ENCODE results near the gene KRT79. TPM values are rescaled to one million over a fixed set of nuclear protein-coding genes. Genes with fewer than 3 reads are reported as not detected.

Gene KRT79
- total RNA-seq, 1 experiment from 2014 or later: not detected

- no peak for DNase-seq
- peaks cover 23% of the 10 kb centered on the region for H3K4me1 Mint-ChIP-seq (ENCODE audit: low read depth, unreplicated experiment)
- no peak overlapping the region for H3K27ac Mint-ChIP-seq (ENCODE audit: unreplicated experiment)
- no peaks in the 10 kb centered on the region for H3K9me3 Mint-ChIP-seq (ENCODE audit: low read depth, unreplicated experiment)
- H3K27me3 Mint-ChIP-seq (ENCODE audit: unreplicated experiment): peaks cover 42% of the 10 kb centered on the region
- no peak overlapping the region for H3K4me3 Mint-ChIP-seq (ENCODE audit: low read depth, unreplicated experiment)
- BruUV-seq (replicated peaks): no TSS peak
- intact Hi-C loops (cut with micrococcal nuclease; ENCODE audit: unreplicated experiment): no loop called here
- no peaks in the 10 kb centered on the region for H3K36me3 Mint-ChIP-seq (ENCODE audit: insufficient read depth, unreplicated experiment)
- no peak for TF ChIP-seq CTCF (IDR thresholded peaks at IDR 0.05; ENCODE audit: unreplicated experiment)
- CTCF ChIA-PET: no interaction called here
Measured at GRCh38 chr12:52818887-52819420, 15.2 kb downstream of the KRT79 start.

GRCh38 chr12:52818388-52818787 is 15.7 kb downstream of the KRT79 start:
- DNase-seq: no peak
- no TSS peak for BruUV-seq (replicated peaks)
- TF ChIP-seq CTCF (IDR thresholded peaks at IDR 0.05; ENCODE audit: unreplicated experiment): no peak
- Mint-ChIP-seq H3K4me3 (ENCODE audit: low read depth, unreplicated experiment) (no peak overlapping the region), H3K27me3 (ENCODE audit: unreplicated experiment) (peaks cover 46% of the 10 kb centered on the region), H3K4me1 (ENCODE audit: low read depth, unreplicated experiment) (peaks cover 23% of the 10 kb centered on the region), H3K36me3 (ENCODE audit: insufficient read depth, unreplicated experiment) (no peaks in the 10 kb centered on the region), H3K27ac (ENCODE audit: unreplicated experiment) (no peak overlapping the region), H3K9me3 (ENCODE audit: low read depth, unreplicated experiment) (no peaks in the 10 kb centered on the region)
- CTCF ChIA-PET: no interaction called here
- intact Hi-C loops (cut with micrococcal nuclease; ENCODE audit: unreplicated experiment): no loop called here

GRCh38 chr12:52817699-52818238 is 16.3 kb downstream of the KRT79 start:
- no peak for DNase-seq
- BruUV-seq (replicated peaks): no TSS peak
- Mint-ChIP-seq H3K9me3 (ENCODE audit: low read depth, unreplicated experiment) (no peaks in the 10 kb centered on the region), H3K4me3 (ENCODE audit: low read depth, unreplicated experiment) (no peak overlapping the region), H3K27me3 (ENCODE audit: unreplicated experiment) (peaks cover 46% of the 10 kb centered on the region), H3K27ac (ENCODE audit: unreplicated experiment) (no peak overlapping the region), H3K4me1 (ENCODE audit: low read depth, unreplicated experiment) (peaks cover 19% of the 10 kb centered on the region), H3K36me3 (ENCODE audit: insufficient read depth, unreplicated experiment) (no peaks in the 10 kb centered on the region)
- CTCF ChIA-PET: no interaction called here
- no peak for TF ChIP-seq CTCF (IDR thresholded peaks at IDR 0.05; ENCODE audit: unreplicated experiment)
- intact Hi-C loops (cut with micrococcal nuclease; ENCODE audit: unreplicated experiment): no loop called here

- Mint-ChIP-seq H3K36me3 (ENCODE audit: insufficient read depth, unreplicated experiment) (no peaks in the 10 kb centered on the region), H3K9me3 (ENCODE audit: low read depth, unreplicated experiment) (no peaks in the 10 kb centered on the region), H3K4me3 (ENCODE audit: low read depth, unreplicated experiment) (no peak overlapping the region), H3K27ac (ENCODE audit: unreplicated experiment) (no peak overlapping the region), H3K27me3 (ENCODE audit: unreplicated experiment) (peaks cover 46% of the 10 kb centered on the region), H3K4me1 (ENCODE audit: low read depth, unreplicated experiment) (peaks cover 13% of the 10 kb centered on the region)
- DNase-seq: no peak
- no peak for TF ChIP-seq CTCF (IDR thresholded peaks at IDR 0.05; ENCODE audit: unreplicated experiment)
- intact Hi-C loops (cut with micrococcal nuclease; ENCODE audit: unreplicated experiment): no loop called here
- BruUV-seq (replicated peaks): no TSS peak
- CTCF ChIA-PET: no interaction called here
Measured at GRCh38 chr12:52817003-52817698, 17.0 kb downstream of the KRT79 start.
